ENCODE results near the gene GPD1.

The GPD1 gene

DNA sequence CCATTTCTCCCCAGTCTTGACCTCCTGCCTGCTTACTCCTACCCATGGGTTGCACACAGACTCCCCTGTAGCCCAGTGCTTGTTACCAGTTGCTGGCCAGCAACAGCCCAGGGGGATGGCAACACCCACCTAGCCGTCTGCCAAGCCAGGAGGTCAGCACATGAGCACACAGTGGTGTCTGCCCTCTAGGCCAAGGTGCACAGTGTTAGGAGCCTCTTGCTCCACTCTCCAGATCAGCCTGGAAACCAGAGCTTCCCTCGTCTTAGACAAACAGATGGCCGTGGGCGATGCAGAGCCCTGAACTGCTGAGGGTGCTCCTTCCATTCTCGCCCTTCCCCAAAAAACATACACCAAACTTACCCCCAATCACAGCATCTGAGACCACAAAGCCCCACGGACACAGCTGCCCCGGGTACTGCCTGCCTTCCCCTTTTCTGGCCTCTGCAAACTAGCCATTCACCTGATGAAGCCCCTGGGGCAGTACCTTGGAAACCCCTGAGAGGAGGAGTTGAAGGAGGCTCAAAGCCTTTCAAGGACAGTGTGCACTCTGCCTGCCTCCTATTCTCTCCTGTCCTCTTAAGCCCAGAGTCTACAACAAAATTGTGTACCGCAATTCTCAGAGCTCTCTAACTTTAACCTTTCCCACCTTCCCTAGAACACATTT lies 1.0 kb upstream of the GPD1 start:
- DNase-seq: no peak

- DNase-seq: no peak
Observed at GRCh38 chr12:50103351-50103750, 457 bp upstream of the GPD1 start.

- DNase-seq: no peak
Observed at GRCh38 chr12:50104417-50105366, 884 bp downstream of the GPD1 start.

- DNase-seq: no peak
Observed at GRCh38 chr12:50105913-50106450, 2.2 kb downstream of the GPD1 start.

- no peak for DNase-seq
Observed at GRCh38 chr12:50106907-50107306, 3.1 kb downstream of the GPD1 start.

DNA sequence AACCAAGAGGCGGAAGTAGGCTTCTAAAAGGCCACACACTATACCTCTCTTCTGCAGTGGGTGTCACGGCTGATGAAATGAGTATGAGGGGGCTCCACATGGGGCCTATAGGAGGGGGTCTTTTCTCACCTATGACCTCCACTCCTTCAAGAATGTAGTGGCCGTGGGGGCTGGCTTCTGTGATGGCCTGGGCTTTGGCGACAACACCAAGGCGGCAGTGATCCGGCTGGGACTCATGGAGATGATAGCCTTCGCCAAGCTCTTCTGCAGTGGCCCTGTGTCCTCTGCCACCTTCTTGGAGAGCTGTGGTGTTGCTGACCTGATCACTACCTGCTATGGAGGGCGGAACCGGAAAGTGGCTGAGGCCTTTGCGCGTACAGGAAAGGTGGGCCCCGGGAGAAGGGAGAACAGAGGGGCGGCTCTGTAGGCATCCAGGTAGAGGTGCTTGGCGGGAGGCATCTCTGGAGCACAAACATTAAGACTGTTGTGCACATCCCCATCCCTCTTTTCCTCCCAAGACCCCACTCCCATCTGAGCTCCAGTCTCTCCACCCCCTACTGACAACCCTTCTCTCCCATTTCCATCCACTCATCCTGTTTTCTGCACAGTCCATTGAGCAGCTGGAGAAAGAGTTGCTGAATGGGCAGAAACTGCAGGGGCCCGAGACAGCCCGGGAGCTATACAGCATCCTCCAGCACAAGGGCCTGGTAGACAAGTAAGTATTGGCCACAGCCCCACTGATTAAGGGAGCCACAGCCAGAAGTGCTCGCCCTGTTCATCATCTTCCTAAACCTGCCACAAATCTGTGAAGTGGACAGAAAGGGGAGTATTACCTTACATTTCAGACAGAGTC lies 3.8 kb downstream of the GPD1 start:
- peak; percentile 44 for DNase-seq

GRCh38 chr12:50109319-50109718 lies 5.5 kb downstream of the GPD1 start:
- DNase-seq: no peak

DNA sequence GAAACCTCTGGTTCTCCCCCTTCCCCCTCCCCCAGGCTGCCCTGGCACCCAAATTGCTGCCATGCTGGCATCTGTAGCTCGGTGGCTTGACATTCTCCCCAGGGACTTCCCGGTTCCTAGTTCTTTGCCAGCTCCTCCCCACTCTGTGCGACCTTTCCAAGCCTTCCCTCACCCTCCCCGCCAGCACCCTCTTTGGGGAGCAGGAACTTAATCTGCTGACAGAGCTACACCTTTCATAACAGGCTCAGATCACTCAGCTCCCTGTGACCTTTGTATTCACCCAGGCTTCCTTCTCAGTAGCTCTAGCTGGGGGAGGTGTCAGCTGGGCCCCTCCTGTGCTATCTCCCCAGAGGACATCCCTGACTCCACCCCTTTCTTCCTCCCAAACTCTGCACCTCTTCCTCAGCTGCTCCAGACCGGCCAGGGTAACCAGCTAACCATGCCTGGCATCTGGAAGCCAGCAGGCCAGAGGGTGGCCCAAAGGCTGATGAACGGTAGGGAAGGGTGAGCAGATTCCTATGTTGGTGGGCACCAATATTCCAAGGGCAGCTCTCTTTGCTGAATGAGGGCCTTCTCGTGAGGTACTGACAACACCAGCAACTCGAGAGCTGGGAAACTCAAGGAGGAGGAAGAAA lies 6.4 kb downstream of the GPD1 start:
- DNase-seq: no peak

DNA sequence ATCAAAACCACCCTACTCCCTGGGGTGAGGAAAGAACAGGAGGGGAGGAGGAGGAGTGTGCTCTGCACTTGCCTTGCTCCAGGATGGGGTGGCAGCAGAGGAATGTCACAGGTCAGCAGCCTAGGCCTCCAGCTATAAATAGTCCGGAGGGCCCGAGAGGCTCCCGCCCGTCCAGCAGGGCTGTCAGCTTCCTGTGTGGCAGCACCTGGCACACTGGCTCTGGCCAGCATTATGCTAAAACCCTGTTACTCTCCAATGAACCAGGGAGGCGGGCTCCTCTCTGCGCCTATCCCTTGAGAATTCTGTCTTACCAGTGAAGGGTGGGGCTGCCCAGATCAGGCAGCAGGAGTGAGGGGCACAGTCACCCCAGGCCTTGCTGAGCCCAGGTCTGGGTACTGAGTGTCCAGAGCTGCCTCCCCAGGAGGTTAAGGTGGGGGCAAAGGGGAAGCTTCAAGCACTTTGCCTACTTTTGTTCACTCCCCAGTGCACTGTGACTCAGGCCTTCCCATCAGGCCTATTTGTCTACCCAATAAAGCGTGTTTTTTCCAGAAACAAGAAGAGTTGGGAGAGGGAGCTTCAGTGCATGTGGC lies 7.0 kb downstream of the GPD1 start:
- peak; percentile 62 for DNase-seq

- no peak for DNase-seq
Observed at GRCh38 chr12:50111395-50111692, 7.5 kb downstream of the GPD1 start.

DNA sequence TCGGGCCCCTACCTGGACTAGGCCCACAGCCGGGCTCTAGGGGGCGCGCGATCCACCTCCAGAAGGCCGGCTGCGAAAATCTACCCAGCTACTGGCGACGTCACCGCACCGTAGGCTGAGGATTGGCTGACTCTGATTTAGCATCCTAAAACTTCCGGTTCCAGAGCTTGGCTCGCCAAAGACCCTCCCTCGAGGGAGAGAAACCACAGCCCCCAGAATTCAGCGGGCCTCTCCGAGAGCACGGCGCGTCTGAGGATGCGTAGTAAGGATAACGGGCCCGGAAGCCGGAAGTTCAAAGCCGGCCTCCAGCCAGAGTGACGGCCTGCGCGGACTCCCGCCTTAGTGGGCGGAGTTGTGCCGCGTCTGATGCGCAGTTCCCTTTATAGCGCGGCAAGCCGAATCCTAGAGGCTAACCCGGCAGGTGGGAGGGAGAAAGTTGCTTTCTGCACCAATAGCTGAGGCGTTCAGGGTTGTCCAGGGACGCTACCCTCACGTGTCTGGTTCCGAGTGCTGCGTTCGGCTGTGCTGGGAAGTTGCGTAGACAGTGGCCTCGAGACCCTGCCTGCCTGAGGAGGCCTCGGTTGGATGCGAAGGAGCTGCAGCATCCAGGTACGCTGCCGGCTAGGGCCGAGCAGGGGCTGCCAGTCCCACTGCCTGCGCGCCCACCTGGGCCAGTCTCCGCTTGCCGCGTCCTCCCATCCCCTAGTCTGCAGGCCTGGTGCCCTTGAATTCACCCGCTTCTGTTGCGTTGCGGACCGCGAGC lies 8.1 kb downstream of the GPD1 start, which contains the start of gene COX14:
COX14 (plus strand) TSS at position 544 of the 763 bp plus-strand sequence. CDS start 7,808 bp downstream, outside the sequence.
- DNase-seq: peak; percentile 100

DNA sequence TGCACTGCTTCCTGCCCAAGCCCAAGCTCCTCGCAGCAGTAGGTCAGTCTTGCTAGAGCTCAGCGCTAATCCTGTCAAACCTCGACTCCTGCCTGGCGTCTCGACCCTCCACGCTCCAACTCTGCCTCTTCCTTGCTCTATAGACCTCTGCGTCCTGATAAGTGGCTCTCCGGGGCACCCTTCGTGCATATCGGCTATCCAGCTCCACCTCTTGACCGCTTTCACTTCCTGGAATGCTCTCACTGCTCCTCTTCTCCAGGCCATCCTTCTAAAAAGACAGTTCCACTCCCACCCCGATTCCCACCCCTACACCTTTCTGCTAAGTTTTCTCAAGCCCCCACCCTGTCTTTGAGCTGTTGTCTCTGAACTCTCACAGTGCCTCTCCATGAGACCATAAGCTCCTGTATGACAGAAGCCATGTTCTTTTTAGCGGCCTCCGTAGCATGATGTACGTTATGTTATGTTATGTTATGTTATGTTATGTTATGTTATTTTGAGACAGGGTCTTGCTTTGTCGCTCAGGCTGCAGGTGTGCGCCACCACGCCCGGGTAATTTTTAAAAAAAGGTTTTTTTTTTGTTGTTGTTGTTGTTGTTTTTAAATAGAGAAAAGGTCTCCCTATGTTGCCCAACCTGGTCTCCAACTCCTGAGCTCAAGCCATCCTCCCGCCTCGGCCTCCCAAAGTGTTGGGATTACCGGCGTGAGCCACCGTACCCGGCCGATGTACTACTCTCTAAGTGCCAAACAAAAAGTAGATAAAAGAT lies 8.8 kb downstream of the GPD1 start:
- DNase-seq: no peak

DNA sequence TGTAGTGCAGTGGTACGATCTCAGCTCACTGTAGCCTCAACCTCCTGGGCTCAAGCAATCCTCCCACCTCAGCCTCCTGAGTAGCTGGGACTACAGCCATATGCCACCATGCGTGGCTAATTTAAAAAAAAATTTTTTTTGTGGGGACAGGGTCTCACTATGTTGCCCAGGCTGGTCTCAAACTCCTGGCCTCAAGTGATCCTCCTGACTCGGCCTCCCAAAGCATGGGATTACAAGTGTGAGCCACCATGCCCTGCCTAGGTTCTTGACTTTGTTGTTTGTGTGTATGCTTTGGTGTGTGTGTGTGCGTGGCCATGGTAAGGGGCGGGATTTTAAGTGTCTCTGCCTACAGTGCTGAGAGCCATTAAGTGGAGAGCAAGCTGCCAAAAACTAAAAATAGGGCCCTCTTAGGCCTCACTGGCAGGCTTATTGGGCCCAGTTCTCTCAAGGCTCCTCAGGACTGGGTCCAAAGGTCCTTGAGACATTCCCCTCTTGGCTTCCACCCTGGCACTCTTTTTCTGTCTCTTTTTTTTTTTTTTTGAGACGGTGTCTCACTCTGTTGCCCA lies 13.3 kb downstream of the GPD1 start:
- DNase-seq: no peak

DNA sequence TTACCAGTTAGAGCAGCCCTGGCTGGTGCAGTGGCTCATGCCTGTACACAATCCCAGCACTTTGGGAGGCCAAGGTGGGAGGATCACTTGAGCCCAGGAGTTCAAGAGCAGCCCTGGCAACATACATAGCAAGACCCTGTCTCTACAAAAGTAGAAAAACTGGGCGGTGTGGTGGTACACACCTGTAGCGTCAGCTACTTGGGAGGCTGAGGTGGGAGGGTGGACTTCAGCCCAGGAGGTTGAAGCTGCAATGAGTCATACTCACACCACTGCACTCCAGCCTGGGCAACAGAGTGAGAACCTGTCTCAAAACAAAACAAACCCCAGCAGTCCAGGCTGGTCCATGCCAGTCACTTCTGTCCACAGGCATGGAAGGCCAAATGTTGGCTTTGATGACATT lies 15.6 kb downstream of the GPD1 start:
- no peak for DNase-seq

GRCh38 chr12:50120521-50120920 lies 16.7 kb downstream of the GPD1 start:
- no peak for DNase-seq

GRCh38 chr12:50120953-50121352 lies 17.1 kb downstream of the GPD1 start:
- DNase-seq: no peak

GRCh38 chr12:50121641-50122040 lies 17.8 kb downstream of the GPD1 start:
- DNase-seq: no peak

GRCh38 chr12:50123203-50123602 lies 19.4 kb downstream of the GPD1 start:
- no peak for DNase-seq

DNA sequence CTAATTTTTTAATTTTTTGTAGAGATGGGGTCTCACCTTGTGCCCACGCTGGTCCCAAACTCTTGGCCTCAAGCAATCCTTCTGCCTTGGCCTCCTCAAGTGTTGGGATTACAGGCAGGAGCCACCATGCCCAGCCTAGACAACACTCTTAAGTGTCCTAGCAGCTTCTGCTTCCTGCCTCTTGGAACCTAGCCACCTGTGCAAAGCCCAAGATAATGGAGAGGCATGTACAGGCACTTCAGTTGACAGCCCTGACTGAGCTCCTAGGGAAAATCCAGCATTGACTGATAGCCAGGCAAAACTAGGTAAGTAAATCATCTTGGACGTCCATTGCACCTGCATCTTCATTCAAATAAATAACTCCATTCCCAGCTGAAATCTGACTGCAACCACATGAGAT lies 23.7 kb downstream of the GPD1 start:
- DNase-seq: no peak

DNA sequence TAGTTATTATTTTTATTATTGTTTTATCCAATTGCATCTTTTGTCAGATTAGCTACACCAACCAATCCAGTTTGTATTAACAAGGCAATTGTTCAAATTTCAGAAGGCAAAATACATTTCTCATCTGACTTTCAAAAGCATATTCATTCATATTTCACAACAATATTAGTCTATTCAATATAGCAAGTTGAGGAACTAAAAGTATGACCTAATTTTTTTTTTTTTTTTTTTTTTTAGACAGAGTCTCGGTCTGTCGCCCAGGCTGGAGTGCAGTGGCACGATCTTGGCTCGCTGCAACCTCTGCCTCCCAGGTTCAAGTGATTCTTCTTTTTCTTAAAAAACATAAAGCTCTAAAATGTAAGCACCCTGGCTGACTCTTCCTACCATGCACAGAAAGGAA lies 25.5 kb downstream of the GPD1 start:
- no peak for DNase-seq

All from eye (tissue), 1 donor.